Vagina (tissue), 2 donors: ENCODE results near the gene PEA15. TPM values are rescaled to one million over a fixed set of nuclear protein-coding genes. Genes with fewer than 3 reads are reported as not detected.

Experiments used
- DNase-seq, 2 donors: peaks; one replicate each; pipeline ENCODE4 v3.0.0-alpha.2; 2017; ENCODE audit errors: extremely low spot score in 2 of 2
- H3K27ac ChIP-seq: fragments of 200-600 bp; sonication (generic); one replicate; pipeline ENCODE4 v1.5.1; 2019
- H3K27me3 ChIP-seq: fragments of 200-600 bp; sonication (generic); one replicate; pipeline ENCODE4 v1.5.1; 2019
- H3K36me3 ChIP-seq, 2 donors: fragments of 200-600 bp; sonication (generic); one replicate each; pipeline ENCODE4 v1.5.1; 2017 to 2019
- H3K4me1 ChIP-seq: fragments of 200-600 bp; sonication (generic); one replicate; pipeline ENCODE4 v1.5.1; 2019
- H3K4me3 ChIP-seq, 2 donors: fragments of 200-600 bp; sonication (generic); 1 replicate in 1 of 2; 2 replicates in 1 of 2; pipeline ENCODE4 v1.5.1; 2016 to 2019
- H3K9me3 ChIP-seq: fragments of 200-600 bp; sonication (generic); one replicate; pipeline ENCODE4 v1.5.1; 2019
- POLR2A ChIP-seq, 2 donors: fragments of 450-650 bp; IDR thresholded peaks; one replicate each; pipeline ENCODE4 v1.6.1; 2017; ENCODE audit warnings: antibody characterized with exemption in 2 of 2, mild to moderate bottlenecking in 2 of 2, moderate library complexity in 2 of 2
- POLR2AphosphoS5 ChIP-seq, 2 donors: sonication (generic); formaldehyde crosslinking; IDR thresholded peaks; one replicate each; pipeline ENCODE4 v1.9.0; 2017; ENCODE audit warnings: antibody characterized with exemption in 2 of 2, mild to moderate bottlenecking in 2 of 2, low read depth in 1 of 2; ENCODE audit not compliant: insufficient read depth in 1 of 2
- intact Hi-C: fragments of 100-400 bp; cut with DNase I; formaldehyde crosslinking; loops from one replicate; pipeline ENCODE4 v1.15.1; 2023
- total RNA-seq: library from RNA; depleted of rRNA; stranded (reverse); fragments of >200 nt; gene quantifications from one replicate; pipeline ENCODE4 v1.2.3, GENCODE V29; 2016
- TF ChIP-seq, protein P1 (sequence below), 3 experiments: fragments of 450-650 bp in 2 of 3; fragments of 200-600 bp in 1 of 3; sonication (generic) in 1 of 3; IDR thresholded peaks; one replicate each; pipeline ENCODE4 v1.5.1; 2017 to 2019; ENCODE audit warnings: antibody characterized with exemption in 3 of 3, mild to moderate bottlenecking in 2 of 3, moderate library complexity in 2 of 3

PEA15 gene
- total RNA-seq, 1 donor from 2014 or later: 89.1 TPM

DNA sequence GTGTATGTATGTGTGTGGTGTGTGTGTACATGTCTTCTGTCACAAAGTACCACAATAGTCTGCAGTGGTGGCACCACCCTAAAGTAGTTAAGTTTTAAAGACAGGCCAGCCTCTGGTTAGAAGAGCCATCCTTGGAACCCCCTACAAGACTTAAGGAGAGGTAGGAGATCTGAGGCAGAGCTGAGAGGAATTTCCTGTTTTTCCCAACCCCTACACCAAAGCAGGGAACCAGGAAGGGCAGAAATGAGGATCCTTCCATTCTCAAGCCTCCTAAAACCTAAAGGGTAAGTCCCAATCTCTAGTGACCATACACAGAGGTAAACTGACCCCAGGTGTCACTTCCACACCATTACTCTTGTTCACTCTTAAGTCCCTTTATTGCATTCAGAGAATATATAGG is 11.1 kb downstream of the PEA15 start:
- DNase-seq: no peak
- peaks cover 32% of the 10 kb centered on the region for H3K4me1 ChIP-seq
- H3K27me3 ChIP-seq: no peaks in the 10 kb centered on the region
- TF ChIP-seq POLR2AphosphoS5 (IDR thresholded peaks at IDR 0.05; ENCODE audit: insufficient read depth in 1 of 2, low read depth in 1 of 2): no peak
- TF ChIP-seq, protein P1, sequence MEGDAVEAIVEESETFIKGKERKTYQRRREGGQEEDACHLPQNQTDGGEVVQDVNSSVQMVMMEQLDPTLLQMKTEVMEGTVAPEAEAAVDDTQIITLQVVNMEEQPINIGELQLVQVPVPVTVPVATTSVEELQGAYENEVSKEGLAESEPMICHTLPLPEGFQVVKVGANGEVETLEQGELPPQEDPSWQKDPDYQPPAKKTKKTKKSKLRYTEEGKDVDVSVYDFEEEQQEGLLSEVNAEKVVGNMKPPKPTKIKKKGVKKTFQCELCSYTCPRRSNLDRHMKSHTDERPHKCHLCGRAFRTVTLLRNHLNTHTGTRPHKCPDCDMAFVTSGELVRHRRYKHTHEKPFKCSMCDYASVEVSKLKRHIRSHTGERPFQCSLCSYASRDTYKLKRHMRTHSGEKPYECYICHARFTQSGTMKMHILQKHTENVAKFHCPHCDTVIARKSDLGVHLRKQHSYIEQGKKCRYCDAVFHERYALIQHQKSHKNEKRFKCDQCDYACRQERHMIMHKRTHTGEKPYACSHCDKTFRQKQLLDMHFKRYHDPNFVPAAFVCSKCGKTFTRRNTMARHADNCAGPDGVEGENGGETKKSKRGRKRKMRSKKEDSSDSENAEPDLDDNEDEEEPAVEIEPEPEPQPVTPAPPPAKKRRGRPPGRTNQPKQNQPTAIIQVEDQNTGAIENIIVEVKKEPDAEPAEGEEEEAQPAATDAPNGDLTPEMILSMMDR (IDR thresholded peaks at IDR 0.05): no peak
- no peak for TF ChIP-seq POLR2A (IDR thresholded peaks at IDR 0.05)
- peaks cover 0 to 61% of the 10 kb centered on the region in 2 donors for H3K36me3 ChIP-seq
- no peaks in the 10 kb centered on the region for H3K9me3 ChIP-seq
- no peak overlapping the region for H3K27ac ChIP-seq
- no peak overlapping the region for H3K4me3 ChIP-seq
- intact Hi-C loops: no loop called here

DNA sequence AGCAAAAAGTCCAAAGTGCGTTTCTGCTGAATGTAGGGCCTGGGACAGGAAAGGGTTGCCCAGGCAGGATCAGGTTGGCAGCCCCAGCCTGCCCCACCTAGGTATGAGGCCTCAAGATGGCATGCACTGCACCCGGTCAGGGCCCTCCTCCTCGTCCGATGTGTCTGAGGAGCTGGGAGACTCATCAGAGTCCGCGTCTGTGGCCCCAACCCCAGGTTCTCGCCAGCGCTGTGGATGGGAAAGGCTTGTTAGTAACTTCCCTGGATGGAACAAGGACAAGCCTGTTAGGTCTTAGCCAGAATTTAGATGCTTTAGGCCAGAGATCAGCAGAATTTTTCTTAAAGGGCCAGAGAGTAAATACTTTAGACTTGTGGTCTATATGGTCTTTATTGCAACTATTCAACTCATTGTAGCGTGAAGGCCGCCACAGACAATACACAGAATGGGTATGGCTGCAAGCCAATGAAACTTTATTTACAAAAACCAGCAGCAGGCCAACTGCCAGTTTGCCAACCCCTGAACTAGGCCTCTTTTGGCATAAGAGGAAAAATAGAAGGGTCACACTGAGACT is 12.4 kb downstream of the PEA15 start:
- peak overlapping the region; percentile 61 for H3K27ac ChIP-seq
- peaks cover 32% of the 10 kb centered on the region for H3K4me1 ChIP-seq
- no peaks in the 10 kb centered on the region for H3K27me3 ChIP-seq
- intact Hi-C loops: no loop called here
- no peak overlapping the region for H3K4me3 ChIP-seq
- peaks cover 0 to 58% of the 10 kb centered on the region in 2 donors for H3K36me3 ChIP-seq
- DNase-seq: no peak
- TF ChIP-seq, protein P1 (IDR thresholded peaks at IDR 0.05): no peak
- peak in 1 of 2 donors; percentile 21 for TF ChIP-seq POLR2AphosphoS5 (IDR thresholded peaks at IDR 0.05; ENCODE audit: insufficient read depth in 1 of 2, low read depth in 1 of 2)
- no peaks in the 10 kb centered on the region for H3K9me3 ChIP-seq

DNA sequence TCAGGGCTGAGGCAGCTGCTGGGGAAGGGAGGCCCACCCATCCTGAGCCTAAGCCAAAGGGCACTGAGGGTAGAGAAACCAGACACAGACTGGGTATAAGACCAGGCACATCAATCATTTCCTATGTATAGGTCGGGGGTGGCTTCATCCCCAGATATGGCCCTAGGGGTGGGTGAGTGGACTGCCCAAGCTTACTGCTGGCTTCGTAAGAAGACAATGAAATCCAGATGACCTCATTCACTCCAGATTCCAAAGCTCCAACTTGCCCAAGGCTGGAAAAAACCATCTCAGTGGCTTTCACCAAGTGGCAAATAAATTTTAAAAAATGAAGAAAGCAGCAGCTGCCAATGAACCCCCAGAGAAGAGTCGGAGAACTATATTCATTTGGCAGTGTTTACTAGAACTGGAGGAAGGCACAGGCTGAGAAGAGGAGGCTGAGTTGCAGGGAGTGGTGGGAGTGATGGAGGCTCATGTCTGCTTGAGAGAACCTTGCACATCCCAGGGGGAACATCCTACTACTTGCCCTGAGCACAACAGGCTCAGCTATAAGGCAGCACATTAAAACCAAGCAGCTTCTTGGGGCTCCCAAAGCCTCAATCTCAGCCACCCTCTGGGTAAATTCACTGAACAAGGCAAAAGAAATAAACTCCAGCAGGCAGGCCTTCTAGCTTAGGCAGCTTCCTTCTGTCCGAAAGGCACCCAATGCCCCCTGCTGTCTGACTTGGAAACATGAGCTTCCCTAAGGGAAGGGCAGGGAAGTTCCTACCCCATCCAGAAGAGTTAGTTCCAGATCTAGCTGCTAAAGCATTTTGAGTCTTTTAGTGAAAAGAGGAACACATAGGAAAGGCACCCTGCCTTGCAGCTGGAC is 14.1 kb downstream of the PEA15 start:
- Histone ChIP-seq H3K4me1 (peaks cover 32% of the 10 kb centered on the region), H3K27me3 (no peaks in the 10 kb centered on the region), H3K27ac (peak overlapping the region; percentile 61), H3K4me3 (no peak overlapping the region), H3K9me3 (no peaks in the 10 kb centered on the region), H3K36me3 (peaks cover 0 to 58% of the 10 kb centered on the region in 2 donors)
- TF ChIP-seq, protein P1 (IDR thresholded peaks at IDR 0.05): peak in 2 of 3 experiments; percentile 37 to 48
- no peak for TF ChIP-seq POLR2A (IDR thresholded peaks at IDR 0.05)
- intact Hi-C loops: no loop called here
- no peak for DNase-seq

DNA sequence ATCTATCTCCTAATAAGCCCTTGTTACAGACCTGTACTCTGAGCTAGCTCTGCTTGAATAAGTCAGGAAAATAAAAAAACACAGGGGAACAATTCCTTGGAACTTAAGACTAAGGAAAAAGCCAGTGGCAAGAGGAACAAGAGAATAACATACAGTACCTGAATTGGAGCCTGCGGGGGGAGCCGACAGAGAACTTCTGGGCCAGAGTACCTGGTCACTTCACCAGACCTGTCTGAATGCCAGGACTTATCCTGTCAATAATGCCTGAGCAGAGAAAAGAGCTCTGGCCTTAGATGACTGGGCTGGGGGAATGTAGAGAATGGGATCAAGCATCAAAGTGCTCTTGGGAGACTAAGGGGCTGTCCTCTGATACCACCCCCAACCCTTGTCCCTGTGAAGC is 15.1 kb downstream of the PEA15 start:
- TF ChIP-seq, protein P1 (IDR thresholded peaks at IDR 0.05): no peak
- TF ChIP-seq POLR2AphosphoS5 (IDR thresholded peaks at IDR 0.05; ENCODE audit: insufficient read depth in 1 of 2, low read depth in 1 of 2): no peak
- TF ChIP-seq POLR2A (IDR thresholded peaks at IDR 0.05): no peak
- no peak overlapping the region for H3K4me3 ChIP-seq
- H3K36me3 ChIP-seq: peaks cover 3 to 64% of the 10 kb centered on the region in 2 donors

DNA sequence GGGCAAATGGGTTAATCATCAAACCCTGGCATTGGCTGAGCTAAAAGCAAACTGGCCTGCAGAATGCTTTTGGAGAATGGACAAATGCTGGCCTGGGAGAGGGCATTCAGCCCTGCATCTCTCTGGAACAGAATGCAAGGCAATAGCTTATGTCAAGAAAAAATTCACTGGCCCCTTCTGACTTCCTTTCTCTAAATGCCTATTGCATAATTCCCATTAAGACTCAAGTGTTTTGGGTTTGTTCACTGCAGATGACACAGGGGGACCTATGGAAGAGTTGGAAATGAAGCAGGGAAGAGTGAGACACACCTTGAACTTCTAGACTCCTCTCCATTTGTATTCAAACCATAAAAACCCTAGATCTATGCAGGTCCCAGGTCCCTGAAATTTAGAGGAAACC is 15.9 kb downstream of the PEA15 start:
- Histone ChIP-seq H3K27me3 (no peaks in the 10 kb centered on the region), H3K4me3 (no peak overlapping the region), H3K4me1 (peaks cover 32% of the 10 kb centered on the region), H3K36me3 (peaks cover 3 to 64% of the 10 kb centered on the region in 2 donors), H3K9me3 (no peaks in the 10 kb centered on the region), H3K27ac (no peak overlapping the region)
- DNase-seq: no peak
- TF ChIP-seq, protein P1 (IDR thresholded peaks at IDR 0.05): no peak
- no peak for TF ChIP-seq POLR2A (IDR thresholded peaks at IDR 0.05)
- TF ChIP-seq POLR2AphosphoS5 (IDR thresholded peaks at IDR 0.05; ENCODE audit: insufficient read depth in 1 of 2, low read depth in 1 of 2): no peak
- intact Hi-C loops: no loop called here

More for the DNA sequence above, 15.1 kb downstream of the PEA15 start:
- intact Hi-C loops: no loop called here
- Histone ChIP-seq H3K27me3 (no peaks in the 10 kb centered on the region), H3K9me3 (no peaks in the 10 kb centered on the region), H3K27ac (peak overlapping the region; percentile 61), H3K4me1 (peaks cover 32% of the 10 kb centered on the region)
- no peak for DNase-seq
